Right lobe of liver (tissue), 4 donors: Measurements from ENCODE around the gene CGGBP1.

ENCODE experiments used
- CTCF ChIP-seq, 4 donors: fragments of 200-600 bp in 3 of 4; fragments of 450-650 bp in 1 of 4; IDR thresholded peaks; one replicate each; pipeline versions ENCODE4 v1.5.1 to v1.8.0; 2016 to 2022; ENCODE audit warnings: antibody characterized with exemption in 4 of 4, mild to moderate bottlenecking in 2 of 4
- POLR2A ChIP-seq: fragments of 450-650 bp; IDR thresholded peaks from one replicate; pipeline ENCODE4 v1.6.1; 2017; ENCODE audit warnings: antibody characterized with exemption, mild to moderate bottlenecking
- donor health status: DM: no; HTN: no; CAD: no.
- donor health status: DM: no; HTN: no; CAD: no.
- donor health status: DM: no; HTN: yes; CAD: no.

DNA sequence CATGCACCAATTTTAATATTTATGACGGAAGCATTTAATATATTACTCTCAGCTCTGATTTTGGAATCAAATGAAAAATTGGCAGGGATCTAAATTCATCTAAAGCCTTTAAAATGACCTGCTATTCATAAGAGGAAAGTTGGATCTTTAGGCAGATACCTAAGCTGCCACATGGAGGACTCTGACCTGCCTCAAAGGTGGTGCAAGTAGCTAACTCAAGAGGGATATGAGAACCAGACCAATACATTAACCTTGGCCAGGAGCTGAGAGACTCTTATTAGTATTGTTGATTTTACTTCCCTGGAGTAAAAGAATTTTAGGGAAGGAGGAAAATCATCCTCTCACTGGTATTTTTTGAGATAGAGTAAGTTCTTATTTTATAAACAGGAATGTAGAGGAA, 17.9 kb upstream of the CGGBP1 start:
- TF ChIP-seq CTCF (IDR thresholded peaks at IDR 0.05) (no peak), POLR2A (no peak)
